ENCODE data around the gene PCP2.

DNA sequence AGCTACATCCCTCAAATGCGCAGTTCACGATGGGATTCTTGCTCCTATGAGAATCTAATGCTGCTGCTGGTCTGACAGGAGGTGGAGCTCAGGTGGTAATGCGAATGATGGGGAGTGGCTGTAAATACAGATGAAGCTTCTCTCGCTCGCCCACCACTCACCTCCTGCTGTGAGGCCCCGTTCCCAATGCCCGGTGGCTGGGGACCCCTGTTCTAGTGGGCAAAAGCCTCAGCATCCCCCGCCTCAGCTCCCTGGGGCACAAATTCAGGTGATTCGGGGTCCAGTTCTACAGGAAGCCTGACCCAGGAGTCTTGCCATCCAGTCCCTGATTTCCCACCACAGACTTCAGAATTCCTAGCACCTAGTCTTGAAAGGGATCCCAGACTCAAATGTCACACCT is 39.0 kb upstream of the PCP2 start:
- TF ChIP-seq ZNF565 (CRISPR knock-in tag; conservative IDR thresholded peaks at IDR 0.05; ENCODE audit: low read depth) (no peak), ZFP30 (CRISPR knock-in tag; IDR thresholded peaks at IDR 0.05) (no peak), CSDC2 (CRISPR knock-in tag; IDR thresholded peaks at IDR 0.05) (no peak), ZC3H10 (CRISPR knock-in tag; IDR thresholded peaks at IDR 0.05) (no peak), TOX (CRISPR knock-in tag; IDR thresholded peaks at IDR 0.05; ENCODE audit: borderline replicate concordance) (no peak), ARNTL (CRISPR knock-in tag; IDR thresholded peaks at IDR 0.05; ENCODE audit: borderline replicate concordance, low read depth) (no peak)
- TF ChIP-seq, protein P1, sequence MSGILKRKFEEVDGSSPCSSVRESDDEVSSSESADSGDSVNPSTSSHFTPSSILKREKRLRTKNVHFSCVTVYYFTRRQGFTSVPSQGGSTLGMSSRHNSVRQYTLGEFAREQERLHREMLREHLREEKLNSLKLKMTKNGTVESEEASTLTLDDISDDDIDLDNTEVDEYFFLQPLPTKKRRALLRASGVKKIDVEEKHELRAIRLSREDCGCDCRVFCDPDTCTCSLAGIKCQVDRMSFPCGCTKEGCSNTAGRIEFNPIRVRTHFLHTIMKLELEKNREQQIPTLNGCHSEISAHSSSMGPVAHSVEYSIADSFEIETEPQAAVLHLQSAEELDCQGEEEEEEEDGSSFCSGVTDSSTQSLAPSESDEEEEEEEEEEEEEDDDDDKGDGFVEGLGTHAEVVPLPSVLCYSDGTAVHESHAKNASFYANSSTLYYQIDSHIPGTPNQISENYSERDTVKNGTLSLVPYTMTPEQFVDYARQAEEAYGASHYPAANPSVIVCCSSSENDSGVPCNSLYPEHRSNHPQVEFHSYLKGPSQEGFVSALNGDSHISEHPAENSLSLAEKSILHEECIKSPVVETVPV (CRISPR knock-in tag; IDR thresholded peaks at IDR 0.05), result no peak
